HepG2 (cell line): ENCODE measurements around the gene OSR1. TPM values are rescaled to one million over a fixed set of nuclear protein-coding genes. Genes with fewer than 3 reads are reported as not detected.

Source experiments
- FOXC1 ChIP-seq: sonication (generic); formaldehyde crosslinking; IDR thresholded peaks from 2 replicates; pipeline ENCODE4 v1.8.0; 2022; ENCODE audit warnings: mild to moderate bottlenecking, missing genetic modification reagents, borderline replicate concordance
- HIC2 ChIP-seq: sonication (generic); formaldehyde crosslinking; IDR thresholded peaks from 2 replicates; pipeline ENCODE4 v1.9.0; 2022; ENCODE audit warnings: low read depth, missing genetic modification reagents
- KLF13 ChIP-seq: sonication (generic); formaldehyde crosslinking; IDR thresholded peaks from 2 replicates; pipeline ENCODE4 v1.4.0; 2020; ENCODE audit warnings: mild to moderate bottlenecking, missing genetic modification reagents
- NFIB ChIP-seq: sonication (generic); formaldehyde crosslinking; IDR thresholded peaks from 2 replicates; pipeline ENCODE4 v1.9.0; 2021; ENCODE audit warnings: missing genetic modification reagents, mild to moderate bottlenecking, borderline replicate concordance
- RARG ChIP-seq: sonication (generic); formaldehyde crosslinking; IDR thresholded peaks from 2 replicates; pipeline ENCODE4 v1.4.0; 2020; ENCODE audit warnings: low read depth, mild to moderate bottlenecking, missing genetic modification reagents
- RBM22 ChIP-seq: fragments of 200-400 bp; formaldehyde crosslinking; optimal IDR thresholded peaks from 2 replicates; pipeline ENCODE3; 2017; ENCODE audit warnings: mild to moderate bottlenecking, low read length, moderate library complexity
- SAP130 ChIP-seq: IDR thresholded peaks from 2 replicates; pipeline ENCODE4 v1.6.1; 2016; ENCODE audit warnings: low read depth
- TBX2 ChIP-seq: sonication (generic); formaldehyde crosslinking; IDR thresholded peaks from 2 replicates; pipeline ENCODE4 v1.5.0; 2020; ENCODE audit warnings: missing genetic modification reagents, mild to moderate bottlenecking, borderline replicate concordance
- THAP11 ChIP-seq: IDR thresholded peaks from 2 replicates; pipeline ENCODE4 v1.6.1; 2016; ENCODE audit warnings: missing biosample characterization, missing genetic modification reagents
- TRIM24 ChIP-seq: sonication (generic); formaldehyde crosslinking; IDR thresholded peaks from 2 replicates; pipeline ENCODE4 v1.8.0; 2022; ENCODE audit warnings: mild to moderate bottlenecking, missing genetic modification reagents
- ZBTB4 ChIP-seq: sonication (generic); formaldehyde crosslinking; IDR thresholded peaks from 2 replicates; pipeline ENCODE4 v1.4.0; 2020; ENCODE audit warnings: missing genetic modification reagents, mild to moderate bottlenecking, borderline replicate concordance
- ZSCAN29 ChIP-seq: sonication (generic); formaldehyde crosslinking; conservative IDR thresholded peaks from 2 replicates; pipeline ENCODE4 v1.4.0; 2020; ENCODE audit warnings: mild to moderate bottlenecking, missing genetic modification reagents
- polyA plus RNA-seq, 8 experiments: library from polyadenylated mRNA; depleted of rRNA in 3 of 8; stranded (reverse) in 7 of 8; unstranded in 1 of 8; fragments of >200 nt; fragmentation: Illumina TruSeq in 4 of 8; extraction: Trizol in 4 of 8; gene quantifications; 2 replicates each; pipeline versions ENCODE4 v1.2.1 to v1.2.3, GENCODE V29; 2011 to 2016; ENCODE audit warnings: low read depth in 4 of 8, missing spikeins in 1 of 8, mixed read lengths in 1 of 8; ENCODE audit not compliant: insufficient read depth in 1 of 8
- total RNA-seq, 5 experiments: library from RNA; depleted of rRNA; stranded (reverse); fragments of >200 nt; fragmentation: Illumina TruSeq; extraction: Trizol; gene quantifications; 2 replicates each; pipeline ENCODE4 v1.2.3, GENCODE V29; 2016; ENCODE audit warnings: low read depth in 1 of 5
- TF ChIP-seq, protein P1 (sequence below): IDR thresholded peaks from 2 replicates; pipeline ENCODE4 v1.4.0; 2020; ENCODE audit warnings: mild to moderate bottlenecking, missing genetic modification reagents
- TF ChIP-seq, protein P2 (sequence below): sonication (generic); formaldehyde crosslinking; conservative IDR thresholded peaks from 2 replicates; pipeline ENCODE4 v1.4.0; 2020; ENCODE audit warnings: mild to moderate bottlenecking, missing genetic modification reagents, moderate library complexity

Gene OSR1
- total and polyA plus RNA-seq, 2 of the 13 experiments (the other 11 are each of a cell fraction or from before 2014, with no cell fraction given), result 0.63 to 1.1 TPM

- TF ChIP-seq, protein P1, sequence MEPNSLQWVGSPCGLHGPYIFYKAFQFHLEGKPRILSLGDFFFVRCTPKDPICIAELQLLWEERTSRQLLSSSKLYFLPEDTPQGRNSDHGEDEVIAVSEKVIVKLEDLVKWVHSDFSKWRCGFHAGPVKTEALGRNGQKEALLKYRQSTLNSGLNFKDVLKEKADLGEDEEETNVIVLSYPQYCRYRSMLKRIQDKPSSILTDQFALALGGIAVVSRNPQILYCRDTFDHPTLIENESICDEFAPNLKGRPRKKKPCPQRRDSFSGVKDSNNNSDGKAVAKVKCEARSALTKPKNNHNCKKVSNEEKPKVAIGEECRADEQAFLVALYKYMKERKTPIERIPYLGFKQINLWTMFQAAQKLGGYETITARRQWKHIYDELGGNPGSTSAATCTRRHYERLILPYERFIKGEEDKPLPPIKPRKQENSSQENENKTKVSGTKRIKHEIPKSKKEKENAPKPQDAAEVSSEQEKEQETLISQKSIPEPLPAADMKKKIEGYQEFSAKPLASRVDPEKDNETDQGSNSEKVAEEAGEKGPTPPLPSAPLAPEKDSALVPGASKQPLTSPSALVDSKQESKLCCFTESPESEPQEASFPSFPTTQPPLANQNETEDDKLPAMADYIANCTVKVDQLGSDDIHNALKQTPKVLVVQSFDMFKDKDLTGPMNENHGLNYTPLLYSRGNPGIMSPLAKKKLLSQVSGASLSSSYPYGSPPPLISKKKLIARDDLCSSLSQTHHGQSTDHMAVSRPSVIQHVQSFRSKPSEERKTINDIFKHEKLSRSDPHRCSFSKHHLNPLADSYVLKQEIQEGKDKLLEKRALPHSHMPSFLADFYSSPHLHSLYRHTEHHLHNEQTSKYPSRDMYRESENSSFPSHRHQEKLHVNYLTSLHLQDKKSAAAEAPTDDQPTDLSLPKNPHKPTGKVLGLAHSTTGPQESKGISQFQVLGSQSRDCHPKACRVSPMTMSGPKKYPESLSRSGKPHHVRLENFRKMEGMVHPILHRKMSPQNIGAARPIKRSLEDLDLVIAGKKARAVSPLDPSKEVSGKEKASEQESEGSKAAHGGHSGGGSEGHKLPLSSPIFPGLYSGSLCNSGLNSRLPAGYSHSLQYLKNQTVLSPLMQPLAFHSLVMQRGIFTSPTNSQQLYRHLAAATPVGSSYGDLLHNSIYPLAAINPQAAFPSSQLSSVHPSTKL (CRISPR knock-in tag), result no peak
- 0 out of 2 replicates have a peak, but pooled peaks have one; percentile 28 for TF ChIP-seq HIC2 (CRISPR knock-in tag)
- TF ChIP-seq KLF13 (CRISPR knock-in tag), result 0 out of 2 replicates have a peak, but pooled peaks have one; percentile 90
- TF ChIP-seq, protein P2, sequence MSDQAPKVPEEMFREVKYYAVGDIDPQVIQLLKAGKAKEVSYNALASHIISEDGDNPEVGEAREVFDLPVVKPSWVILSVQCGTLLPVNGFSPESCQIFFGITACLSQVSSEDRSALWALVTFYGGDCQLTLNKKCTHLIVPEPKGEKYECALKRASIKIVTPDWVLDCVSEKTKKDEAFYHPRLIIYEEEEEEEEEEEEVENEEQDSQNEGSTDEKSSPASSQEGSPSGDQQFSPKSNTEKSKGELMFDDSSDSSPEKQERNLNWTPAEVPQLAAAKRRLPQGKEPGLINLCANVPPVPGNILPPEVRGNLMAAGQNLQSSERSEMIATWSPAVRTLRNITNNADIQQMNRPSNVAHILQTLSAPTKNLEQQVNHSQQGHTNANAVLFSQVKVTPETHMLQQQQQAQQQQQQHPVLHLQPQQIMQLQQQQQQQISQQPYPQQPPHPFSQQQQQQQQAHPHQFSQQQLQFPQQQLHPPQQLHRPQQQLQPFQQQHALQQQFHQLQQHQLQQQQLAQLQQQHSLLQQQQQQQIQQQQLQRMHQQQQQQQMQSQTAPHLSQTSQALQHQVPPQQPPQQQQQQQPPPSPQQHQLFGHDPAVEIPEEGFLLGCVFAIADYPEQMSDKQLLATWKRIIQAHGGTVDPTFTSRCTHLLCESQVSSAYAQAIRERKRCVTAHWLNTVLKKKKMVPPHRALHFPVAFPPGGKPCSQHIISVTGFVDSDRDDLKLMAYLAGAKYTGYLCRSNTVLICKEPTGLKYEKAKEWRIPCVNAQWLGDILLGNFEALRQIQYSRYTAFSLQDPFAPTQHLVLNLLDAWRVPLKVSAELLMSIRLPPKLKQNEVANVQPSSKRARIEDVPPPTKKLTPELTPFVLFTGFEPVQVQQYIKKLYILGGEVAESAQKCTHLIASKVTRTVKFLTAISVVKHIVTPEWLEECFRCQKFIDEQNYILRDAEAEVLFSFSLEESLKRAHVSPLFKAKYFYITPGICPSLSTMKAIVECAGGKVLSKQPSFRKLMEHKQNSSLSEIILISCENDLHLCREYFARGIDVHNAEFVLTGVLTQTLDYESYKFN (CRISPR knock-in tag), result no peak
- TF ChIP-seq RBM22, result no peak
- no peak for TF ChIP-seq RARG (CRISPR knock-in tag)
- TF ChIP-seq TBX2, result no peak
- no peak for TF ChIP-seq TRIM24 (CRISPR knock-in tag)
- TF ChIP-seq ZBTB4 (CRISPR knock-in tag), result peak; percentile 84; the same call in 1 of the 2 replicates
- TF ChIP-seq NFIB (CRISPR knock-in tag), result no peak
- TF ChIP-seq SAP130, result no peak
- no peak for TF ChIP-seq THAP11 (CRISPR knock-in tag)
- no peak for TF ChIP-seq FOXC1 (CRISPR knock-in tag)
- TF ChIP-seq ZSCAN29 (CRISPR knock-in tag), result no peak
Measured at GRCh38 chr2:19349911-19350677, 8.3 kb downstream of the OSR1 start (continued).
